ENCODE results near the gene P4HTM.

GRCh38 chr3:48966367-48966766 lies 23.7 kb upstream of the P4HTM start:
- no peak for TF ChIP-seq CTCF (IDR thresholded peaks at IDR 0.05)
- no peak for TF ChIP-seq EZH2 (IDR thresholded peaks at IDR 0.05; ENCODE audit: borderline replicate concordance, insufficient read depth, low read depth, low read length, poor library complexity, severe bottlenecking)

Measured in B cell (primary cell).